ENCODE results near the gene TBCD. TPM values are rescaled to one million over a fixed set of nuclear protein-coding genes. Genes with fewer than 3 reads are reported as not detected.

TBCD gene
- total RNA-seq, 2 donors from 2014 or later, result 64.0 to 123 TPM

- DNase-seq (ENCODE audit: low spot score), result no peak
- Histone ChIP-seq H3K27ac (peak overlapping the region; percentile 6 to 44), H3K27me3 (replicated peaks; ENCODE audit: insufficient read depth) (no peaks in the 10 kb centered on the region), H3K4me1 (replicated peaks) (no peaks in the 10 kb centered on the region), H3K36me3 (no peaks in the 10 kb centered on the region), H3K4me3 (no peak overlapping the region), H3K9me3 (no peaks in the 10 kb centered on the region)
- 87% methylated on average over 8 of the region's 9 CpGs for WGBS
- TF ChIP-seq POLR2AphosphoS5 (IDR thresholded peaks at IDR 0.05), result no peak
- TF ChIP-seq POLR2A (IDR thresholded peaks at IDR 0.05), result no peak
- TF ChIP-seq CTCF (IDR thresholded peaks at IDR 0.05), result no peak
- intact Hi-C loops (cut with DNase I), result no loop called here
Measured at GRCh38 chr17:82910770-82911169, 158.9 kb downstream of the TBCD start.

- intact Hi-C loops (cut with DNase I), result no loop called here
- WGBS, result 85% methylated on average over 14 of the region's 14 CpGs
Measured at GRCh38 chr17:82911822-82912221, 160.0 kb downstream of the TBCD start.

GRCh38 chr17:82912484-82913089 is 160.7 kb downstream of the TBCD start:
- Histone ChIP-seq H3K36me3 (no peaks in the 10 kb centered on the region), H3K9me3 (no peaks in the 10 kb centered on the region), H3K4me1 (replicated peaks) (no peaks in the 10 kb centered on the region), H3K27me3 (replicated peaks; ENCODE audit: insufficient read depth) (no peaks in the 10 kb centered on the region), H3K27ac (no peak overlapping the region), H3K4me3 (no peak overlapping the region)
- 83% methylated on average over 20 of the region's 20 CpGs for WGBS
- no peak for TF ChIP-seq POLR2A (IDR thresholded peaks at IDR 0.05)
- TF ChIP-seq CTCF (IDR thresholded peaks at IDR 0.05), result no peak
- no peak for TF ChIP-seq POLR2AphosphoS5 (IDR thresholded peaks at IDR 0.05)
- no peak for DNase-seq (ENCODE audit: low spot score)
- intact Hi-C loops (cut with DNase I), result no loop called here

More at GRCh38 chr17:82911822-82912221, 160.0 kb downstream of the TBCD start:
- H3K27ac ChIP-seq, result no peak overlapping the region
- H3K9me3 ChIP-seq, result no peaks in the 10 kb centered on the region
- no peaks in the 10 kb centered on the region for H3K36me3 ChIP-seq
- H3K4me3 ChIP-seq, result no peak overlapping the region
- no peaks in the 10 kb centered on the region for H3K4me1 ChIP-seq (replicated peaks)
- no peaks in the 10 kb centered on the region for H3K27me3 ChIP-seq (replicated peaks; ENCODE audit: insufficient read depth)
- TF ChIP-seq POLR2AphosphoS5 (IDR thresholded peaks at IDR 0.05) (no peak), CTCF (IDR thresholded peaks at IDR 0.05) (no peak)
- no peak for DNase-seq (ENCODE audit: low spot score)

GRCh38 chr17:82913304-82914043 is 161.6 kb downstream of the TBCD start:
- TF ChIP-seq POLR2AphosphoS5 (IDR thresholded peaks at IDR 0.05) (no peak), CTCF (IDR thresholded peaks at IDR 0.05) (peak in 3 of 4 experiments; percentile 20 to 65 (median 46))
- no peak overlapping the region for H3K27ac ChIP-seq
- H3K27me3 ChIP-seq (replicated peaks; ENCODE audit: insufficient read depth), result no peaks in the 10 kb centered on the region
- no peaks in the 10 kb centered on the region for H3K9me3 ChIP-seq
- no peak overlapping the region for H3K4me3 ChIP-seq
- DNase-seq (ENCODE audit: low spot score), result no peak
- no peaks in the 10 kb centered on the region for H3K36me3 ChIP-seq
- 91% methylated on average over 44 of the region's 44 CpGs for WGBS
- H3K4me1 ChIP-seq (replicated peaks), result no peaks in the 10 kb centered on the region
- intact Hi-C loops (cut with DNase I), result no loop called here

- no peak for TF ChIP-seq POLR2A (IDR thresholded peaks at IDR 0.05)
- TF ChIP-seq CTCF (IDR thresholded peaks at IDR 0.05), result peak in 2 of 4 experiments; percentile 48 to 50
- TF ChIP-seq POLR2AphosphoS5 (IDR thresholded peaks at IDR 0.05), result no peak
- no peaks in the 10 kb centered on the region for H3K36me3 ChIP-seq
- no peak overlapping the region for H3K27ac ChIP-seq
- no peak for DNase-seq (ENCODE audit: low spot score)
- no peak overlapping the region for H3K4me3 ChIP-seq
- H3K9me3 ChIP-seq, result no peaks in the 10 kb centered on the region
- 64% methylated on average over 13 of the region's 19 CpGs for WGBS
- H3K27me3 ChIP-seq (replicated peaks; ENCODE audit: insufficient read depth), result no peaks in the 10 kb centered on the region
- intact Hi-C loops (cut with DNase I), result no loop called here
- no peaks in the 10 kb centered on the region for H3K4me1 ChIP-seq (replicated peaks)
Measured at GRCh38 chr17:82914375-82914774, 162.5 kb downstream of the TBCD start.
